Lung (tissue), 12 donors: ENCODE data around the gene AUTS2. TPM values are rescaled to one million over a fixed set of nuclear protein-coding genes. Genes with fewer than 3 reads are reported as not detected.
A peak's percentile ranks its signal among the peaks of the same experiment; 100 is the strongest.

Experiments
- ATAC-seq: fragments of 200-7000 bp; cut with Tn5 transposase; one replicate; pipeline ENCODE4 v1.9.1; 2020; ENCODE audit warnings: moderate number of reproducible peaks; ENCODE audit not compliant: insufficient read depth, low FRiP score
- DNase-seq, 3 donors: peaks; one replicate each; pipeline ENCODE4 v3.0.0-alpha.2; 2013 to 2017
- H3K27ac ChIP-seq, 2 donors: one replicate each; pipeline ENCODE4 v1.5.1; 2013; ENCODE audit warnings: mild to moderate bottlenecking in 2 of 2, moderate library complexity in 2 of 2, control low read depth in 1 of 2, inconsistent platforms in 1 of 2, low read depth in 1 of 2, low read length in 1 of 2
- H3K27me3 ChIP-seq, 3 donors: one replicate each; pipeline ENCODE4 v1.5.1; 2013; ENCODE audit warnings: low read length in 2 of 3; ENCODE audit not compliant: control insufficient read depth in 3 of 3, insufficient read depth in 3 of 3
- H3K36me3 ChIP-seq, 4 donors: one replicate each; pipeline ENCODE4 v1.5.1; 2013; ENCODE audit warnings: low read length in 4 of 4, mild to moderate bottlenecking in 1 of 4, moderate library complexity in 1 of 4; ENCODE audit not compliant: control insufficient read depth in 4 of 4, insufficient read depth in 4 of 4
- H3K4me1 ChIP-seq, 5 donors: one replicate each; pipeline ENCODE4 v1.5.1; 2013; ENCODE audit warnings: low read length in 5 of 5, mild to moderate bottlenecking in 2 of 5, moderate library complexity in 1 of 5; ENCODE audit not compliant: control insufficient read depth in 5 of 5, insufficient read depth in 5 of 5
- H3K4me3 ChIP-seq: one replicate; pipeline ENCODE4 v1.5.1; 2013; ENCODE audit warnings: mild to moderate bottlenecking, control low read depth, moderate library complexity
- H3K9ac ChIP-seq, 2 donors: one replicate each; pipeline ENCODE4 v1.5.1; 2013; ENCODE audit warnings: low read length in 2 of 2, control low read depth in 1 of 2; ENCODE audit not compliant: insufficient read depth in 1 of 2
- H3K9me3 ChIP-seq, 4 donors: one replicate each; pipeline ENCODE4 v1.5.1; 2013; ENCODE audit warnings: low read length in 3 of 4, mild to moderate bottlenecking in 1 of 4, moderate library complexity in 1 of 4; ENCODE audit not compliant: control insufficient read depth in 4 of 4, insufficient read depth in 3 of 4
- WGBS, 2 donors: extraction: QIAGEN DNeasy Blood & Tissue Kit; methylation state at CpG; one replicate each; pipeline ENCODE4 v1.1.7; 2013; 5-methylcytosine and 5-hydroxymethylcytosine counted together
- polyA plus RNA-seq, 2 donors: library from polyadenylated mRNA; stranded (reverse); fragments of 200-250 nt; gene quantifications; one replicate each; pipeline ENCODE4 v1.2.1, GENCODE V29; 2013
- total RNA-seq, 2 donors: library from RNA; depleted of rRNA in 1 of 2; stranded (reverse); fragments of >200 nt in 1 of 2; gene quantifications; one replicate each; pipeline ENCODE4 v1.2.1, GENCODE V29; 2014 to 2021
- TF ChIP-seq, protein P1 (sequence below): IDR thresholded peaks from 2 replicates; pipeline ENCODE4 v1.5.1; 2012; ENCODE audit warnings: mild to moderate bottlenecking; ENCODE audit errors: control extremely low read depth, extremely low read depth
- donor health status: control.
- donor health status: control.
- donor health status: Bipolar disorder and iron deficiency.
- donor health status: healthy.
- donor health status: DM: yes; HTN: yes; CAD: no.

The AUTS2 gene
- total and polyA plus RNA-seq, 4 donors, result 11.8 to 115 (median 40.6) TPM

DNA sequence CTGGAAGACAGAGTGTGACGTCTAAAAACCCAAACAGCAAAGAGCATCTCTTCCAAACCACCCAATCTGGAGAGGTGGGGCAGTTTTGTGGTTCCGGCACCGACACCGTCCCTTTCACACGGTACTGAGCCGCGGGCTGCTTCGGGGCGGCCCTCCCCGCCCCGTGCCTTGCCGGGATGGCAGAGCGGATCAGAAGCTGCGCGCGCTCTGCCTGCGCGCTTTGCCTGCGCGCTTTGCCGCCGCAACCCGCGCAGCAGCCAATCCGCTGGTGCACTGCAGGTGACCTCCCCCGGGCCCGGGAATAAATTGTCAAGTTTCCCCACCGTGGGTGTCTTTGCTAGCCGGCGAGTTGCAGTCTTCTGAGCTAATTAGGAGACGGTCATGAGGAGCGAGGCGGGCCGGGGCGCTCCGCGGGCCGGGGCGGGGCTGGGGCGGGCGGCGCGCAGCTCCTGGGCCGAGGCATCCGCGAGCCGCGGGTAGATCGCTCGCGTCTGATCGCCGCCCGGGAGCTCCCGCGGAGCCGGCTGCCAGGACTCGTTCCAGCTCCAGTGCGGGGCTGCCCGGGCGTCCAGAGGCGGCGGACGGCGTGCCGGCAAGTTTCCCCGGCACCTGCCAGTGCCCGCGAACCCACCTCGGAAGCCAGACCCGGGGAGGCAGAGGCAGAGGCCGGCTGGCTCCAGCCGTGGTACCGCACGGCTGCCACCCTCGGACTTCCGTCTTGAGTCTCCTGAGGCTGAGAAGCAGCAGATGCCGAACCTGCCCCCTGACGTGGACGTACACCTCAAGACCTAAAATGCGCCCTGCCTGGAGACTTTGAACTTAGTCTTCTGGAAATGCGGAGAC lies 997.7 kb downstream of the AUTS2 start:
- no peak overlapping the region for H3K27ac ChIP-seq
- H3K9ac ChIP-seq, result no peak overlapping the region
- TF ChIP-seq, protein P1, sequence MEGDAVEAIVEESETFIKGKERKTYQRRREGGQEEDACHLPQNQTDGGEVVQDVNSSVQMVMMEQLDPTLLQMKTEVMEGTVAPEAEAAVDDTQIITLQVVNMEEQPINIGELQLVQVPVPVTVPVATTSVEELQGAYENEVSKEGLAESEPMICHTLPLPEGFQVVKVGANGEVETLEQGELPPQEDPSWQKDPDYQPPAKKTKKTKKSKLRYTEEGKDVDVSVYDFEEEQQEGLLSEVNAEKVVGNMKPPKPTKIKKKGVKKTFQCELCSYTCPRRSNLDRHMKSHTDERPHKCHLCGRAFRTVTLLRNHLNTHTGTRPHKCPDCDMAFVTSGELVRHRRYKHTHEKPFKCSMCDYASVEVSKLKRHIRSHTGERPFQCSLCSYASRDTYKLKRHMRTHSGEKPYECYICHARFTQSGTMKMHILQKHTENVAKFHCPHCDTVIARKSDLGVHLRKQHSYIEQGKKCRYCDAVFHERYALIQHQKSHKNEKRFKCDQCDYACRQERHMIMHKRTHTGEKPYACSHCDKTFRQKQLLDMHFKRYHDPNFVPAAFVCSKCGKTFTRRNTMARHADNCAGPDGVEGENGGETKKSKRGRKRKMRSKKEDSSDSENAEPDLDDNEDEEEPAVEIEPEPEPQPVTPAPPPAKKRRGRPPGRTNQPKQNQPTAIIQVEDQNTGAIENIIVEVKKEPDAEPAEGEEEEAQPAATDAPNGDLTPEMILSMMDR, result no peak
- peaks cover 0 to 4% (median 2%) of the 10 kb centered on the region in 4 donors for H3K9me3 ChIP-seq
- peaks cover 0 to 10% (median 0%) of the 10 kb centered on the region in 5 donors for H3K4me1 ChIP-seq
- peak in 1 of 3 donors; percentile 36 for DNase-seq
- 5 to 9% methylated on average over 70 to 82 of the region's 82 CpGs for WGBS, 2 donors
- no peak for ATAC-seq
- peaks cover 0 to 27% (median 15%) of the 10 kb centered on the region in 3 donors for H3K27me3 ChIP-seq
- no peak overlapping the region for H3K4me3 ChIP-seq
- no peaks in the 10 kb centered on the region for H3K36me3 ChIP-seq

DNA sequence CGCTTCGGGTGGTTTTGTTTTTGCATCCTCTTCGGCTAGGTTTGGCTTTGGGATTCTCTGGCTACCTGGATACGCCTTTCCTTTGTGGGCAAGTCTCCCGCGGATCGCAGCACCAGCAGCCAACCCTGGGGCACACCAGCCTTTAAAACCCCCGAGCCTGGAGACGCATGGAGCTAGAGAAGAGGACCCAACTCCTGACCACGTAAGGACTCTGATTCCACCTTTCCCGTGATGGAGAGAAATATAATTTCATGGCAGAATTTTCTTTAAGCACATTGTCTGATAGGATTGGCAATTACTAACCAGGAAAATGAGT lies 998.3 kb downstream of the AUTS2 start:
- peaks cover 0 to 5% (median 2%) of the 10 kb centered on the region in 4 donors for H3K9me3 ChIP-seq
- no peaks in the 10 kb centered on the region for H3K36me3 ChIP-seq
- H3K4me1 ChIP-seq, result peaks cover 0 to 10% (median 0%) of the 10 kb centered on the region in 5 donors
- DNase-seq (no peak), ATAC-seq (no peak)
- H3K27ac ChIP-seq, result no peak overlapping the region
- H3K27me3 ChIP-seq, result peaks cover 0 to 27% (median 15%) of the 10 kb centered on the region in 3 donors
- no peak overlapping the region for H3K9ac ChIP-seq
- WGBS, 2 donors, result 64 to 73% methylated on average over 11 of the region's 11 CpGs
- no peak overlapping the region for H3K4me3 ChIP-seq
- TF ChIP-seq, protein P1, result no peak

DNA sequence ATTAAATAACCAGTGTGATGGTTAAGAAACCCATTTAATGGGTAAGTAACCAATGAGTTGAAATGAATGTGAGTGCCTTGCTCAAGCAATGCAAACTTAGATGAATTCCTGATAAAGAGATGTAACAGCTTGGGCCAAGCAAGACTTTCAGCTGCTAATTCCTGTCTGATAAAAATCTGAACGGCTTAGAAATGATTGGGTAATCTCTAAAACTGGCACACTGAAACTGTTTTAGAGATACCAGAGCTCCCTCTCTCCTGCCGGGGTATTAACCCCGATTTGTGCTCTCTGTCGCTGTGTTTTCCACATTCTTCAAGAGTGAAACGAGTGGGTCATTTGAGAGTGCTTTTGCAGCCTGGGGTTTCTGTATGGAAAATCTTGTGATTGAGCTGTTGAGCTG lies 998.8 kb downstream of the AUTS2 start:
- Histone ChIP-seq H3K4me3 (no peak overlapping the region), H3K9ac (no peak overlapping the region), H3K27me3 (peaks cover 0 to 27% (median 15%) of the 10 kb centered on the region in 3 donors), H3K4me1 (peaks cover 0 to 10% (median 0%) of the 10 kb centered on the region in 5 donors), H3K27ac (no peak overlapping the region), H3K36me3 (no peaks in the 10 kb centered on the region), H3K9me3 (peaks cover 0 to 5% (median 2%) of the 10 kb centered on the region in 4 donors)
- TF ChIP-seq, protein P1, result no peak
- no peak for DNase-seq
- WGBS, 2 donors, result 60 to 69% methylated on average over 5 of the region's 5 CpGs
- ATAC-seq, result no peak
